Upper lobe of right lung (tissue), 1 donor: ENCODE data around the gene BCAS3. TPM values are rescaled to one million over a fixed set of nuclear protein-coding genes. Genes with fewer than 3 reads are reported as not detected.

ENCODE experiments used
- ATAC-seq: fragments of 200-7000 bp; cut with Tn5 transposase; one replicate; pipeline ENCODE4 v1.9.1; 2020; ENCODE audit warnings: mild to moderate bottlenecking, moderate library complexity
- DNase-seq: peaks from one replicate; pipeline ENCODE4 v3.0.0-alpha.2; 2020
- H3K27ac ChIP-seq: fragments of 200-600 bp; one replicate; pipeline ENCODE4 v1.8.0; 2022
- H3K27me3 ChIP-seq: fragments of 200-600 bp; one replicate; pipeline ENCODE4 v1.8.0; 2022; ENCODE audit warnings: mild to moderate bottlenecking
- H3K36me3 ChIP-seq: fragments of 200-600 bp; one replicate; pipeline ENCODE4 v1.8.0; 2022
- H3K4me1 ChIP-seq: fragments of 200-600 bp; one replicate; pipeline ENCODE4 v1.8.0; 2022
- H3K4me3 ChIP-seq: fragments of 200-600 bp; one replicate; pipeline ENCODE4 v1.8.0; 2022; ENCODE audit warnings: mild to moderate bottlenecking
- H3K9me3 ChIP-seq: fragments of 200-600 bp; one replicate; pipeline ENCODE4 v1.8.0; 2022
- intact Hi-C: fragments of 100-400 bp; cut with DNase I; formaldehyde crosslinking; loops from one replicate; pipeline ENCODE4 v1.11.0; 2022
- total RNA-seq: library from RNA; stranded (reverse); fragmentation: NEBNext Ultra II Directional; extraction: Animal tissue kit (Norgen Biotek cat#: 25700); gene quantifications from one replicate; pipeline ENCODE4 v1.2.1, GENCODE V29; 2021
- TF ChIP-seq, protein P1 (sequence below): fragments of 200-600 bp; IDR thresholded peaks from one replicate; pipeline ENCODE4 v1.8.0; 2022; ENCODE audit warnings: antibody characterized with exemption
- donor health status: DM: no; HTN: yes; CAD: no; lungs with severe emphysema.

The BCAS3 gene
- total RNA-seq, 1 donor from 2014 or later, result 23.5 TPM

DNA sequence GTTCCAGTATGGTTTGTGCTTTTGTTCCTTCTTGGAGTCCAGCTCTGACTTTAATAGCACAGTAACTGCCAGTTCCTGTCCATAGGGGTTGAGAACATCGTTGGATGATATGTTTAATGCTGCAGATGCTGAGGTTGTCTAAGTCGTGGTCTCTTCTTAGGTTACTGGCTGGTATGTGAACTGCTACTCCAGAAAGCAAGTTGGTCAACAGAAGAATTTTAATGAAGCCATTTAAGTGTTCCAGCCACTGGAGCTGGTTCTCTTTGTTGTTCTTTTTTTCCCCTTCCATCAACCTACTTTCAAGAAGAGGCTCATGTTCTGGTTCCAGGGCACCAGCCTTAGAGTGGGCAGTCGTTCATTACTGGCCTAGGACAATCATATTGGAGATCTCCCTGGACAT is 581.7 kb downstream of the BCAS3 start:
- H3K4me1 ChIP-seq, result no peaks in the 10 kb centered on the region
- H3K4me3 ChIP-seq, result no peak overlapping the region
- TF ChIP-seq, protein P1, sequence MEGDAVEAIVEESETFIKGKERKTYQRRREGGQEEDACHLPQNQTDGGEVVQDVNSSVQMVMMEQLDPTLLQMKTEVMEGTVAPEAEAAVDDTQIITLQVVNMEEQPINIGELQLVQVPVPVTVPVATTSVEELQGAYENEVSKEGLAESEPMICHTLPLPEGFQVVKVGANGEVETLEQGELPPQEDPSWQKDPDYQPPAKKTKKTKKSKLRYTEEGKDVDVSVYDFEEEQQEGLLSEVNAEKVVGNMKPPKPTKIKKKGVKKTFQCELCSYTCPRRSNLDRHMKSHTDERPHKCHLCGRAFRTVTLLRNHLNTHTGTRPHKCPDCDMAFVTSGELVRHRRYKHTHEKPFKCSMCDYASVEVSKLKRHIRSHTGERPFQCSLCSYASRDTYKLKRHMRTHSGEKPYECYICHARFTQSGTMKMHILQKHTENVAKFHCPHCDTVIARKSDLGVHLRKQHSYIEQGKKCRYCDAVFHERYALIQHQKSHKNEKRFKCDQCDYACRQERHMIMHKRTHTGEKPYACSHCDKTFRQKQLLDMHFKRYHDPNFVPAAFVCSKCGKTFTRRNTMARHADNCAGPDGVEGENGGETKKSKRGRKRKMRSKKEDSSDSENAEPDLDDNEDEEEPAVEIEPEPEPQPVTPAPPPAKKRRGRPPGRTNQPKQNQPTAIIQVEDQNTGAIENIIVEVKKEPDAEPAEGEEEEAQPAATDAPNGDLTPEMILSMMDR, result no peak
- H3K27ac ChIP-seq, result peak overlapping the region; percentile 59
- H3K9me3 ChIP-seq, result no peaks in the 10 kb centered on the region
- no peaks in the 10 kb centered on the region for H3K36me3 ChIP-seq
- no peaks in the 10 kb centered on the region for H3K27me3 ChIP-seq
- intact Hi-C loops, result no loop called here
- DNase-seq (no peak), ATAC-seq (no peak)

DNA sequence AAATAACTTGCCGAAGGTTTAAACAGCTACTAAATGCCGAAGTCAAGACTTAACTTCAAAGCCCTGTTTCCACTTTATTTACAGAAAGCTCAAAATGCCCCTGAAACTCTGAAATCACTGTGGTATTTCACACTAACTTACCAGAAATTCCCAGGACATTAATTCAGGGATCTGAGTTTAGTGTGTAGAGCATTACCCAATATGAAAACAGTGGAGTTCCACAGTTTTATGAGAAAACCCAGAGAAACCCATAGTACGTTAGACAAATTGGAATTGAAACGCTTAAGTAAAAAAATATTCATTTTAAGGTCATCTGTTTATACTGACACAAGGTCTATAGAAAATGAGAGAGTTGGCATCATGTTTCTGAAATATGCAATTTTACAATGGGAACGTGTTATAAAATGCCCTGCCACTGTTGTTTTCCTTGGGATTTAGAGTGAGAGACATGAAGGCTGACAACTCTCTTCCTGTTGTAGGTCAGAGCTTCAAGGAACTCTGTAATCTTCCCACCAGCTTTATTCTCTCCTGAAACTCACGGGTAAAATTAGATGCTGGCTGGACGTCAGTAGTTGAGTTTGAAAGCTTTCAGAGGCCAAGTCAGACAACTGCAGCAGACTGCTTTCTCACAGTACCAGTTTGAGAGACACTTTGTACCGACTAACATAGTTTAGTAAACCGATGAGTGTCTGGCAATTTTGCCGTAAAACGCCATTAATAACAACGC is 582.6 kb downstream of the BCAS3 start:
- DNase-seq (no peak), ATAC-seq (peak; percentile 36)
- TF ChIP-seq, protein P1, result no peak
- Histone ChIP-seq H3K27ac (peak overlapping the region; percentile 59), H3K4me3 (no peak overlapping the region), H3K4me1 (no peaks in the 10 kb centered on the region), H3K27me3 (no peaks in the 10 kb centered on the region), H3K9me3 (no peaks in the 10 kb centered on the region), H3K36me3 (no peaks in the 10 kb centered on the region)
- intact Hi-C loops, result no loop called here

DNA sequence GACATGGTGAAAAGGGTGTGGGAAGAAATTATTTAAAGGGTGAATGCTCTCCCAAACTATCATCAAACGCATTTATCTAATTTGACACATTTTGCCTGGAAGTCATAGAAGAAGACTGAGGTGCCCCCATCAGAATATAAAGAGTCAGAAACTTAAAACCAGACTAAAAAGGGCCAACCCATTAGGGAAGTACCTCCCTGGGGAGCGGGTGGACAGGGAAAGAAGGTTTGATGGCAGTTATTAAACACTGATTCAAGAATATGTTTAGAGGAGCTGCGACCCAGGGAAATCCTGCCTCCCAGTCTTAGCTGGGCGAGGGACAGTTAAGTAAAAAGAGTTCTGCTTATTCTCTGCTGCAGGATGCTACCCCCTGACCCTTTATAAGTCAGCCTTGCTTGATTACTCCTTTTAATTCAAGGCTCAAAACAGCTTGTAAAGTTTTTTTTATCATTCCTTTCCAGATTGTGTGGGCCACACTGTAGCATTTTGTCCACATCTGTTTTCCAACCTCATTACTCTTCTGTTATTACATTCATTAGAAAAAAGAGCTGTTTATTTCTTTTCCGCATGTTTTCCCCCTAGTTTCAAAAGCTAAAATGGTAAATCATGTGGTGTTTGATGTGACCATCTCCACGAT is 583.5 kb downstream of the BCAS3 start:
- H3K27me3 ChIP-seq, result no peaks in the 10 kb centered on the region
- TF ChIP-seq, protein P1, result no peak
- H3K4me1 ChIP-seq, result no peaks in the 10 kb centered on the region
- peak overlapping the region; percentile 59 for H3K27ac ChIP-seq
- H3K9me3 ChIP-seq, result no peaks in the 10 kb centered on the region
- intact Hi-C loops, result no loop called here
- H3K4me3 ChIP-seq, result no peak overlapping the region
- ATAC-seq (no peak), DNase-seq (no peak)
- no peaks in the 10 kb centered on the region for H3K36me3 ChIP-seq

DNA sequence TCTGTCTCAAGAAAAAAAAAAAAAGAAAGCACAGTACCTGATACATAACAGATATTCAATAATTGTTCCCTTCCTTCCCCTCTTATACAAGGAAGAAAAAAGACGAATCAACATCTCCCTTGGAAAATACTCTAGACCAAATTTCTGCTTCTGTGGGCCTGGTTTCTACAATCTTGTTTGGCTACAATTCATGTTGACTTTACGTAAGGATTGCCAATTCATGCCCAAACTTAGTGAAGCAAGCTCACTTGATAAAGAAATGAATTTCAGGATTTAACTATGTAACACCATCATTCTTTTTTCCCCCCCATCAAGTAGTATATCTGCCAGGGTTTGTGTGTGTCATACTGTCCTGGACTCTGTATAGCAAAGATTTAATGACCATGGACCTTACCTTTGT is 587.7 kb downstream of the BCAS3 start:
- TF ChIP-seq, protein P1, result no peak
- Histone ChIP-seq H3K36me3 (no peaks in the 10 kb centered on the region), H3K4me3 (no peak overlapping the region), H3K9me3 (no peaks in the 10 kb centered on the region), H3K27me3 (no peaks in the 10 kb centered on the region), H3K4me1 (no peaks in the 10 kb centered on the region), H3K27ac (no peak overlapping the region)
- DNase-seq (no peak), ATAC-seq (no peak)
- intact Hi-C loops, result no loop called here

DNA sequence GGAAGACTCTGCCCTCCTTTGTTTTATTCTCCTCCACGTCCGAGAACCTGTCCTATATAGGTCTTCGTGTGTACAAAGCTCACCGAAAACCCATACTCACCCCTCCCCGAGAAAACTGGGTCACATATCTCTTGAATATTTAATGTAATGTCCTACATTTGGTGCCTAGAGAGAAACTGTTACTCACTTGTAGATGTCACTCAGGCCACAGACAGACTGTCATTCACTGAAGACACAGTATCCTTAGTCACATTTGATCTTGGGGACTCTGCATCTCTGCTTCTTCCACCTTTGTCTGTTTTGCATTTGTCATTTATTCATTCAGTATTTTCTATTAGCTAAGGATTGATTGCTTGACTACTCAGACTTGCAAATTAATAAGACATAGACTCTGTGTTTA is 590.2 kb downstream of the BCAS3 start:
- Histone ChIP-seq H3K9me3 (no peaks in the 10 kb centered on the region), H3K27ac (no peak overlapping the region), H3K4me3 (no peak overlapping the region), H3K4me1 (no peaks in the 10 kb centered on the region), H3K27me3 (no peaks in the 10 kb centered on the region), H3K36me3 (no peaks in the 10 kb centered on the region)
- no peak for DNase-seq
- ATAC-seq, result no peak
- TF ChIP-seq, protein P1, result no peak
- intact Hi-C loops, result no loop called here
